Adrenal gland (tissue), 12 donors: Measurements from ENCODE around the gene TJP3. TPM values are rescaled to one million over a fixed set of nuclear protein-coding genes. Genes with fewer than 3 reads are reported as not detected.

Experiments
- DNase-seq, 7 donors: peaks; one replicate each; pipeline ENCODE4 v3.0.0-alpha.2; 2019 to 2020
- H3K27ac ChIP-seq, 5 donors: fragments of 200-600 bp; sonication (generic) in 4 of 5; 1 replicate in 3 of 5; 2 replicates in 2 of 5; pipeline versions ENCODE4 v1.5.1 to v1.8.0; 2016 to 2020; ENCODE audit warnings: mild to moderate bottlenecking in 1 of 5
- H3K27me3 ChIP-seq: fragments of 200-600 bp; 2 replicates; pipeline ENCODE4 v1.8.0; 2021
- H3K36me3 ChIP-seq, 2 donors: fragments of 200-600 bp; replicated peaks in 1 of 2; 1 replicate in 1 of 2; 2 replicates in 1 of 2; pipeline versions ENCODE4 v1.5.1 to v1.8.0; 2018 to 2022
- H3K4me1 ChIP-seq, 2 donors: fragments of 200-600 bp; replicated peaks in 1 of 2; 1 replicate in 1 of 2; 2 replicates in 1 of 2; pipeline versions ENCODE4 v1.5.1 to v1.8.0; 2018 to 2021
- H3K4me3 ChIP-seq, 4 donors: fragments of 200-600 bp; sonication (generic) in 3 of 4; one replicate each; pipeline ENCODE4 v1.5.1; 2016 to 2018
- H3K9me3 ChIP-seq, 3 donors: fragments of 200-600 bp; sonication (generic) in 1 of 3; replicated peaks in 1 of 3; 1 replicate in 2 of 3; 2 replicates in 1 of 3; pipeline versions ENCODE4 v1.5.1 to v1.8.0; 2016 to 2021
- POLR2A ChIP-seq, 2 donors: fragments of 450-650 bp; IDR thresholded peaks; one replicate each; pipeline ENCODE4 v1.6.1; 2017; ENCODE audit warnings: antibody characterized with exemption in 2 of 2, mild to moderate bottlenecking in 2 of 2, moderate library complexity in 1 of 2
- WGBS, 4 donors: extraction: QIAGEN DNeasy Blood & Tissue Kit in 2 of 4; methylation state at CpG; one replicate each; pipeline versions ENCODE4 v1.1.5 to v1.1.7; 2013 to 2017; 5-methylcytosine and 5-hydroxymethylcytosine counted together
- intact Hi-C, 2 donors: fragments of 100-400 bp; cut with DNase I; formaldehyde crosslinking; loops; one replicate each; pipeline versions ENCODE4 v1.14.1 to v1.15.0; 2022 to 2023
- polyA plus RNA-seq, 3 donors: library from polyadenylated mRNA; stranded (reverse); fragments of 200-250 nt in 2 of 3; fragments of 350-450 nt in 1 of 3; fragmentation: Illumina TruSeq in 1 of 3; extraction: RNeasy Lipid Tissue Mini Kit (QIAGEN cat#74804) in 1 of 3; gene quantifications; one replicate each; pipeline ENCODE4 v1.2.3, GENCODE V29; 2013 to 2014
- total RNA-seq, 9 donors: library from RNA; depleted of rRNA in 4 of 9; stranded (reverse); fragments of >200 nt in 4 of 9; fragments of 120-200 nt in 1 of 9; fragmentation: NEBNext Ultra II Directional in 1 of 9; extraction: Animal tissue kit (Norgen Biotek cat#: 25700) in 1 of 9; gene quantifications; one replicate each; pipeline versions ENCODE4 v1.1.0 to v1.2.4, GENCODE V29; 2013 to 2023
- TF ChIP-seq, protein P1 (sequence below), 6 experiments: fragments of 450-650 bp in 4 of 6; fragments of 200-600 bp in 2 of 6; sonication (generic) in 1 of 6; IDR thresholded peaks; 1 replicate in 5 of 6; 2 replicates in 1 of 6; pipeline versions ENCODE4 v1.5.1 to v1.8.0; 2016 to 2021; ENCODE audit warnings: antibody characterized with exemption in 6 of 6, mild to moderate bottlenecking in 2 of 6, moderate library complexity in 1 of 6
- donor health status: healthy with polysubstance abuse.
- donor health status: Bipolar disorder and iron deficiency.
- donor health status: DM: yes; HTN: yes; CAD: no.
- donor health status: DM: no; HTN: no; CAD: no.
- donor health status: DM: no; HTN: no; CAD: no.
- donor health status: DM: yes; HTN: yes; CAD: no.

TJP3 gene
- total and polyA plus RNA-seq, 12 donors = 0.07 to 2.5 (median 0.24) TPM; not detected in 6

DNA sequence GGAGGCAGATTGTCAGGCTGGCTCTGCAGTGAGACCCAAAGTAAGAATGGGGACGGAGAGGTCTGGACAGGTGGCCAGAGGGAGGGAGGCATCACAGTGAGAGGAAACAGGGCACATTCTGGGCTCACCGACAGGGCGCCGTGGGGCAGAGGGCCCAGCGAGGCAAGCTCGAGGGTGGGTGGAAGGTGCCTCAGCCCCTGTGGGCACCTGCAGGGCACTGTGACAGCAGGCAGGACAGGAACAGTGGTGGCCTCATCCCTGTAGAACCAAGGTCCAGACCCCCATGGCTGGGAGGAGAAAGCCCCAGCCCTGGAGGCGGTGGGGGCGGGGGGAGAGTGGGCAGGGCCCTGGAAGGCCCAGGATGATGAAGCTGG, 35.6 kb upstream of the TJP3 start:
- DNase-seq = no peak
- Histone ChIP-seq H3K9me3 (no peaks in the 10 kb centered on the region), H3K4me3 (no peak overlapping the region), H3K27me3 (no peaks in the 10 kb centered on the region), H3K27ac (peak overlapping the region in 2 of 5 donors; percentile 90 to 95), H3K4me1 (peaks cover 4 to 36% of the 10 kb centered on the region in 2 donors), H3K36me3 (no peaks in the 10 kb centered on the region)
- TF ChIP-seq, protein P1, sequence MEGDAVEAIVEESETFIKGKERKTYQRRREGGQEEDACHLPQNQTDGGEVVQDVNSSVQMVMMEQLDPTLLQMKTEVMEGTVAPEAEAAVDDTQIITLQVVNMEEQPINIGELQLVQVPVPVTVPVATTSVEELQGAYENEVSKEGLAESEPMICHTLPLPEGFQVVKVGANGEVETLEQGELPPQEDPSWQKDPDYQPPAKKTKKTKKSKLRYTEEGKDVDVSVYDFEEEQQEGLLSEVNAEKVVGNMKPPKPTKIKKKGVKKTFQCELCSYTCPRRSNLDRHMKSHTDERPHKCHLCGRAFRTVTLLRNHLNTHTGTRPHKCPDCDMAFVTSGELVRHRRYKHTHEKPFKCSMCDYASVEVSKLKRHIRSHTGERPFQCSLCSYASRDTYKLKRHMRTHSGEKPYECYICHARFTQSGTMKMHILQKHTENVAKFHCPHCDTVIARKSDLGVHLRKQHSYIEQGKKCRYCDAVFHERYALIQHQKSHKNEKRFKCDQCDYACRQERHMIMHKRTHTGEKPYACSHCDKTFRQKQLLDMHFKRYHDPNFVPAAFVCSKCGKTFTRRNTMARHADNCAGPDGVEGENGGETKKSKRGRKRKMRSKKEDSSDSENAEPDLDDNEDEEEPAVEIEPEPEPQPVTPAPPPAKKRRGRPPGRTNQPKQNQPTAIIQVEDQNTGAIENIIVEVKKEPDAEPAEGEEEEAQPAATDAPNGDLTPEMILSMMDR (IDR thresholded peaks at IDR 0.05) = no peak
- TF ChIP-seq POLR2A (IDR thresholded peaks at IDR 0.05) = no peak
- WGBS, 4 donors = 88 to 97% (median 94%) methylated on average over 5 to 8 of the region's 8 CpGs
- intact Hi-C loops = no loop called here

DNA sequence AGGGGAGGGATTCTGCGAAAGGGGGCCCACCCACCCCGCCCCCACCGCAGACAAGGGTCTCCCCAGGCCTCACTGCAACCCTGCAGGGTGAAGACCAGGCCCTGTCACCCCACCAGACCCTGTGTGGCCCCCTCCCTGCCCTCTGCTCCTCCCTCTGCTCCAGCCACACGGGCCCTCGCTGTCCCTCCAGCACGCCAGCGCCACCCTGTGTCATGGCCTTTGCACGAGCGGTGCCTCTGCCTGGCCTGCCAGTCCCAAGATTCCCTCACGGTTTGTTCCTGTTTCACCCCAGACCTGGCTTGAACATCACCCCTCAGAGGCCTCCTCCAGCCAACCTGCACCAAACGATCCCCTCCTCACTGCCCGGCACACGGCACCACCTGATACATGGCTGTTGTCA, 35.2 kb upstream of the TJP3 start:
- Histone ChIP-seq H3K27ac (peak overlapping the region in 1 of 5 donors; percentile 95), H3K4me3 (no peak overlapping the region), H3K36me3 (no peaks in the 10 kb centered on the region), H3K4me1 (peaks cover 4 to 36% of the 10 kb centered on the region in 2 donors), H3K9me3 (no peaks in the 10 kb centered on the region), H3K27me3 (no peaks in the 10 kb centered on the region)
- TF ChIP-seq, protein P1 (IDR thresholded peaks at IDR 0.05) = no peak
- no peak for TF ChIP-seq POLR2A (IDR thresholded peaks at IDR 0.05)
- no peak for DNase-seq
- intact Hi-C loops = no loop called here
- 90 to 94% (median 92%) methylated on average over 5 to 13 of the region's 13 CpGs for WGBS, 4 donors

DNA sequence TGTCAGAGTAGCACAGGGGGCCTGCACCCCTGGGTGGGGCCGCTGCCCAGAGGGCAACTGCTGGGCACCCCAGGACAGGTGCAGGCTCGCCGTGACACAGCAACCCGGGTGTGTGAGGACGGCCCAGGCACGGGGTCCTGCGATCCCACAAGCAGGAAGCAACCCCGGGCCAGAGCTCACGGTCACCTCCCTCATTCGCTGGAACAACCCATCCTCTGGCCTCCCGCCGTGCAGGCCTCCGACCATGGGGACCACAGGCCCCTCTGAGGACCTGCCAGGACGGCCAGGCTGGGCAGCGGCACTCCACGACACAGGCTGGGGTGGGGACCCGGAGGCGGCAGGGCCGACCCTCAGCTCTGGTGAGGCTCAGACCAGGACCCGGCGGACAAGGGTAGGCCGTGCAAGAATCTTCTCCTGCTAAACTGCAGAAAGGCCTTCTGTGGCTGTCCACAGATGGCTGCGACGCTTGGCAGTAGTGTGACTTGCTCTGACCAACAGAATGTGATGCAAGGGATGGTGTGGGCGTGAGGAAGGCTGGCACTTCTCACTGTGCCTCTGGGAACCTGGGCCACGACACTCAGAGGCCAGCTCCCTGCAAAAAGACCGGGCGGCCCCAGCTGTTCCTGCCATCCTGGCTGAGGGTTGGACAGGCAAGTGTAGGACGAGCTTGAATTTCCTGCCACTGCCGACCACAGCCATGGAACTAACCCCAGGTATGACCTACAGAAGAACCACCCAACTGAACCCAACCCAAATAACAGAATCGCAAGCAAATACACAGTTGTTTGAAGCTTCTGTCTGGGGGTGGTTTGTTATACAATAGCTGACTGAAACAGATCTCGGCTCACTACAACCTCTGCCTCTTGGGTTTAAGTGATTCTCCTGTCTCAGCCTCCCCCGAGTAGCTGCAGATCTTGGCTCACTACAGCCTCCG, 34.4 kb upstream of the TJP3 start:
- Histone ChIP-seq H3K36me3 (no peaks in the 10 kb centered on the region), H3K4me1 (peaks cover 4 to 36% of the 10 kb centered on the region in 2 donors)

More for the DNA sequence above, 34.4 kb upstream of the TJP3 start:
- intact Hi-C loops = no loop called here
- no peaks in the 10 kb centered on the region for H3K27me3 ChIP-seq
- no peak overlapping the region for H3K4me3 ChIP-seq
- WGBS, 4 donors = 95 to 98% (median 96%) methylated on average over 20 to 34 of the region's 34 CpGs
- H3K27ac ChIP-seq = peak overlapping the region in 1 of 5 donors; percentile 95
- H3K9me3 ChIP-seq = no peaks in the 10 kb centered on the region
- TF ChIP-seq POLR2A (IDR thresholded peaks at IDR 0.05) = no peak
- TF ChIP-seq, protein P1 (IDR thresholded peaks at IDR 0.05) = no peak
- no peak for DNase-seq
